ENCODE data around the gene DHRS4L2.
"Not testable (repeated sequence)": the region's sequence is repeated elsewhere in the genome, so short reads cannot be mapped to it uniquely, and the experiment has no call there.

- TF ChIP-seq LEF1 (IDR thresholded peaks at IDR 0.05; ENCODE audit: borderline replicate concordance); FOXM1 (IDR thresholded peaks at IDR 0.05; ENCODE audit: borderline replicate concordance); NFRKB (IDR thresholded peaks at IDR 0.05); FOXK2 (IDR thresholded peaks at IDR 0.05): not testable (repeated sequence)
Measured at GRCh38 chr14:23990961-23991360, 2.2 kb downstream of the DHRS4L2 start.
